Germinal center (tissue), 1 donor: Measurements from ENCODE around the gene MEGF6.

Experiments used
- DNase-seq: peaks from one replicate; pipeline ENCODE4 v3.0.0; 2012; ENCODE audit warnings: mixed read lengths, low spot score

The MEGF6 gene

GRCh38 chr1:3440300-3440681 lies 171.0 kb downstream of the MEGF6 start:
- DNase-seq: no peak
